Endothelial cell of umbilical vein (primary cell): ENCODE measurements around the gene BAZ1B. TPM values are rescaled to one million over a fixed set of nuclear protein-coding genes. Genes with fewer than 3 reads are reported as not detected.

Experiments
- BruUV-seq: library from RNA; stranded (reverse); fragments of 400-500 nt; replicated peaks from 2 replicates; lab custom pipeline; 2021; lab: Mats Ljungman, UMichigan
- CTCF ChIA-PET: fragments of 300-600, 350-600 bp; sonication (Branson Sonifier 250); formaldehyde crosslinking; loops from one replicate; lab custom pipeline; 2021; ENCODE audit warnings: antibody characterized with exemption, inconsistent platforms; lab: Charles Lee
- POLR2A ChIA-PET: fragments of 300-600, 350-600 bp; sonication (Branson Sonifier 250); formaldehyde crosslinking; loops from one replicate; lab custom pipeline; 2021; ENCODE audit warnings: antibody characterized with exemption, inconsistent platforms; lab: Charles Lee
- DNase-seq: peaks from one replicate; pipeline ENCODE4 v3.0.0-alpha.2; 2011; ENCODE audit warnings: low read depth, low spot score
- FAIRE-seq: peaks from 2 replicates; lab custom pipeline; 2011; peaks lifted over from hg19 to GRCh38; lab: Jason Lieb, UNC
- H2AFZ ChIP-seq: 2 replicates; pipeline ENCODE4 v1.6.0; 2012; ENCODE audit warnings: low read depth, low read length, control low read depth, inconsistent platforms
- H3K27ac ChIP-seq: 2 replicates; pipeline ENCODE4 v1.5.1; 2011; ENCODE audit warnings: low read depth, mild to moderate bottlenecking, control low read depth, low read length, moderate library complexity; ENCODE audit not compliant: insufficient read depth
- H3K27me3 ChIP-seq, 2 experiments: 2 replicates each; pipeline versions ENCODE4 v1.6.0 to v1.6.1; 2011; ENCODE audit warnings: low read length in 2 of 2, mixed read lengths in 1 of 2; ENCODE audit not compliant: control insufficient read depth in 2 of 2, insufficient read depth in 2 of 2
- H3K36me3 ChIP-seq, 2 experiments: 2 replicates in 1 of 2; 3 replicates in 1 of 2; pipeline ENCODE4 v1.5.1; 2011; ENCODE audit warnings: low read length in 2 of 2, mild to moderate bottlenecking in 1 of 2, moderate library complexity in 1 of 2; ENCODE audit not compliant: control insufficient read depth in 2 of 2, insufficient read depth in 2 of 2; ENCODE audit errors: extremely low read depth in 1 of 2
- H3K4me1 ChIP-seq: 3 replicates; pipeline ENCODE4 v1.5.1; 2011; ENCODE audit warnings: mild to moderate bottlenecking, low read length; ENCODE audit not compliant: control insufficient read depth, insufficient read depth; ENCODE audit errors: extremely low read depth
- H3K4me2 ChIP-seq: 2 replicates; pipeline ENCODE4 v1.6.1; 2011; ENCODE audit warnings: low read length, control low read depth, mixed read lengths; ENCODE audit not compliant: insufficient read depth
- H3K4me3 ChIP-seq, 3 experiments: fragments of 200-600 bp in 1 of 3; sonication (generic), shearing (Covaris generic) in 1 of 3; replicated peaks in 1 of 3; 2 replicates each; pipeline ENCODE4 v1.5.1; 2011 to 2016; ENCODE audit warnings: control low read depth in 3 of 3, low read length in 3 of 3, mild to moderate bottlenecking in 2 of 3, inconsistent platforms in 1 of 3, low read depth in 1 of 3, moderate library complexity in 1 of 3; ENCODE audit not compliant: insufficient read depth in 1 of 3
- H3K79me2 ChIP-seq: 2 replicates; pipeline ENCODE4 v1.6.0; 2012; ENCODE audit warnings: low read length, inconsistent platforms; ENCODE audit not compliant: control insufficient read depth, insufficient read depth
- H3K9ac ChIP-seq: replicated peaks from 2 replicates; pipeline ENCODE3; 2011; ENCODE audit warnings: low read length, control low read depth; ENCODE audit not compliant: insufficient read depth; ENCODE audit errors: extremely low read depth
- H3K9me1 ChIP-seq: replicated peaks from 3 replicates; pipeline ENCODE4 v1.6.0; 2011; ENCODE audit warnings: mild to moderate bottlenecking, low read length; ENCODE audit not compliant: control insufficient read depth, insufficient read depth; ENCODE audit errors: extremely low read depth
- H3K9me3 ChIP-seq: replicated peaks from 2 replicates; pipeline ENCODE4 v1.5.1; 2012; ENCODE audit warnings: low read length, inconsistent platforms; ENCODE audit not compliant: control insufficient read depth, insufficient read depth
- H4K20me1 ChIP-seq: replicated peaks from 2 replicates; pipeline ENCODE3; 2011; ENCODE audit warnings: mild to moderate bottlenecking, low read length; ENCODE audit not compliant: control insufficient read depth, insufficient read depth; ENCODE audit errors: extremely low read depth
- EZH2 ChIP-seq: IDR thresholded peaks from 2 replicates; pipeline ENCODE4 v1.6.1; 2012; ENCODE audit warnings: borderline replicate concordance, low read depth, mild to moderate bottlenecking, moderate library complexity, low read length, inconsistent platforms; ENCODE audit not compliant: severe bottlenecking
- FOS ChIP-seq: IDR thresholded peaks from 2 replicates; pipeline ENCODE4 v1.6.1; 2011; ENCODE audit warnings: mild to moderate bottlenecking, low read length, moderate library complexity, borderline replicate concordance; ENCODE audit not compliant: insufficient read depth
- GATA2 ChIP-seq: IDR thresholded peaks from 2 replicates; pipeline ENCODE4 v1.7.0; 2011; ENCODE audit warnings: low read depth, mild to moderate bottlenecking, moderate library complexity, mixed read lengths, low read length; ENCODE audit not compliant: insufficient read length, insufficient read depth
- JUN ChIP-seq: IDR thresholded peaks from 2 replicates; pipeline ENCODE4 v1.6.1; 2011; ENCODE audit warnings: borderline replicate concordance, low read depth; ENCODE audit not compliant: insufficient read length, insufficient read depth
- MAX ChIP-seq: IDR thresholded peaks from 2 replicates; pipeline ENCODE4 v1.6.1; 2011; ENCODE audit not compliant: insufficient read depth, insufficient read length
- MYC ChIP-seq: IDR thresholded peaks from one replicate; pipeline ENCODE4 v1.6.1; 2011; ENCODE audit warnings: mild to moderate bottlenecking, low read depth, low read length
- POLR2A ChIP-seq: IDR thresholded peaks from 2 replicates; pipeline ENCODE4 v1.6.1; 2012; ENCODE audit warnings: low read depth, mild to moderate bottlenecking, control low read depth, low read length
- POLR2AphosphoS5 ChIP-seq: IDR thresholded peaks from 2 replicates; pipeline ENCODE4 v1.6.1; 2012; ENCODE audit warnings: low read depth, mild to moderate bottlenecking, control low read depth, low read length, moderate library complexity; ENCODE audit not compliant: insufficient read depth
- dilution Hi-C: fragments of 300-500 bp; cut with MboI; formaldehyde crosslinking; loops from one replicate; pipeline ENCODE4 v1.15.0; 2019; ENCODE audit warnings: low sequenced_read_pairs; ENCODE audit not compliant: extremely low pct_ligation_motif_present
- intact Hi-C: fragments of 100-400 bp; cut with micrococcal nuclease; formaldehyde crosslinking; loops from one replicate; pipeline ENCODE4 v1.10.0; 2022
- polyA plus RNA-seq, 4 experiments: library from polyadenylated mRNA; depleted of rRNA in 3 of 4; stranded (reverse) in 3 of 4; unstranded in 1 of 4; fragments of >200 nt; gene quantifications; 2 replicates each; pipeline versions ENCODE4 v1.2.1 to v1.2.3, GENCODE V29; 2011 to 2012; ENCODE audit warnings: missing spikeins in 1 of 4
- total RNA-seq: library from RNA; stranded (reverse); gene quantifications from 2 replicates; pipeline ENCODE4 v1.2.3, GENCODE V29; 2021

BAZ1B gene
- total and polyA plus RNA-seq, 2 donors (not counting 3 experiments of a cell fraction or from before 2014, with no cell fraction given): 16.2 to 74.7 TPM

- Histone ChIP-seq H3K36me3 (peaks cover 22 to 42% of the 10 kb centered on the region in 2 experiments), H3K4me2 (no peak overlapping the region), H3K79me2 (peaks cover 2% of the 10 kb centered on the region), H3K27ac (no peak overlapping the region), H3K4me3 (no peak overlapping the region), H4K20me1 (no peaks in the 10 kb centered on the region), H3K9ac (no peak overlapping the region), H3K27me3 (no peaks in the 10 kb centered on the region), H3K9me3 (no peaks in the 10 kb centered on the region), H3K9me1 (no peaks in the 10 kb centered on the region), H2AFZ (no peak overlapping the region), H3K4me1 (no peaks in the 10 kb centered on the region)
- intact Hi-C loops: no loop called here
- CTCF ChIA-PET: no interaction called here
- DNase-seq: no peak
- no peak for FAIRE-seq
- dilution Hi-C loops: no loop called here
- BruUV-seq: no TSS peak
- no peak for TF ChIP-seq JUN
- no peak for TF ChIP-seq EZH2
- no peak for TF ChIP-seq POLR2AphosphoS5
- TF ChIP-seq GATA2: no peak
- TF ChIP-seq MYC: no peak
- TF ChIP-seq MAX: no peak
- no peak for TF ChIP-seq FOS
- no peak for TF ChIP-seq POLR2A
- POLR2A ChIA-PET: no interaction called here
These were observed 58.1 kb downstream of the BAZ1B start for GRCh38 chr7:73463966-73464365.

GRCh38 chr7:73463260-73463659 lies 58.8 kb downstream of the BAZ1B start:
- ChIA-PET CTCF (interaction anchor here (0.6 to 1.6 kb wide), 3 partner anchors 11 to 112 kb away, joined by 3 to 4 read pairs (median 3); no protein-coding TSS in a partner anchor), POLR2A (no interaction called here)
- Histone ChIP-seq H3K9me1 (no peaks in the 10 kb centered on the region), H3K4me3 (no peak overlapping the region), H4K20me1 (no peaks in the 10 kb centered on the region), H3K4me2 (no peak overlapping the region), H3K9me3 (no peaks in the 10 kb centered on the region), H2AFZ (no peak overlapping the region), H3K27ac (no peak overlapping the region), H3K9ac (no peak overlapping the region), H3K79me2 (peaks cover 2% of the 10 kb centered on the region), H3K36me3 (peaks cover 22 to 40% of the 10 kb centered on the region in 2 experiments), H3K4me1 (no peaks in the 10 kb centered on the region), H3K27me3 (no peaks in the 10 kb centered on the region)
- FAIRE-seq (no peak), DNase-seq (no peak)
- intact Hi-C loops (no loop called here), dilution Hi-C loops (no loop called here)
- TF ChIP-seq MYC: no peak
- no peak for TF ChIP-seq POLR2A
- no peak for TF ChIP-seq JUN
- no peak for TF ChIP-seq GATA2
- no peak for TF ChIP-seq FOS
- no peak for TF ChIP-seq EZH2
- no peak for TF ChIP-seq POLR2AphosphoS5
- BruUV-seq: no TSS peak
